HepG2 (cell line): ENCODE data around the gene NKD2. TPM values are rescaled to one million over a fixed set of nuclear protein-coding genes. Genes with fewer than 3 reads are reported as not detected.

Source experiments
- ATAC-seq: fragments of 200-7000 bp; cut with Tn5 transposase; 3 replicates; pipeline ENCODE4 v1.9.1; 2020; ENCODE audit warnings: mild to moderate bottlenecking, moderate library complexity
- BruUV-seq: library from RNA; stranded (reverse); fragments of 400-500 nt; replicated peaks from 2 replicates; lab custom pipeline; 2021; lab: Mats Ljungman, UMichigan
- CTCF ChIA-PET: fragments of 300-600 bp; formaldehyde crosslinking; extraction: SDS; loops from one replicate; lab custom pipeline; 2021; ENCODE audit warnings: low total read pairs, inconsistent platforms, low intra/inter-chr PET ratio; lab: Yijun Ruan, JAX
- POLR2A ChIA-PET: fragments of 350-600 bp; sonication (Branson Sonifier 250); formaldehyde crosslinking; loops from one replicate; lab custom pipeline; 2020; ENCODE audit warnings: antibody characterized with exemption, inconsistent platforms; lab: Yijun Ruan, JAX
- DNase-seq: peaks from one replicate; pipeline ENCODE4 v3.0.0-alpha.2; 2015; ENCODE audit warnings: low spot score
- FAIRE-seq: peaks from 3 replicates; lab custom pipeline; 2011; peaks lifted over from hg19 to GRCh38; lab: Jason Lieb, UNC
- H2AFZ ChIP-seq: one replicate; pipeline ENCODE4 v1.6.1; 2011; ENCODE audit warnings: low read length, inconsistent platforms
- H3K27ac ChIP-seq: fragments of 300-600 bp; 3 replicates; pipeline ENCODE4 v1.8.0; 2011; ENCODE audit warnings: mixed run types, mild to moderate bottlenecking, mixed read lengths, low read length, inconsistent platforms; ENCODE audit not compliant: insufficient read depth; ENCODE audit errors: extremely low read length
- H3K27me3 ChIP-seq, 2 experiments: fragments of 200-600 bp in 1 of 2; 2 replicates in 1 of 2; 3 replicates in 1 of 2; pipeline versions ENCODE4 v1.6.0 to v1.8.0; 2011; ENCODE audit warnings: low read length in 2 of 2, mild to moderate bottlenecking in 2 of 2, moderate library complexity in 2 of 2, inconsistent platforms in 1 of 2; ENCODE audit not compliant: insufficient read depth in 2 of 2, control insufficient read depth in 1 of 2
- H3K36me3 ChIP-seq, 2 experiments: fragments of 200-600 bp in 1 of 2; replicated peaks in 1 of 2; 2 replicates in 1 of 2; 3 replicates in 1 of 2; pipeline versions ENCODE4 v1.5.1 to v1.8.0; 2011; ENCODE audit warnings: low read length in 2 of 2, inconsistent platforms in 1 of 2; ENCODE audit not compliant: insufficient read depth in 2 of 2, control insufficient read depth in 1 of 2
- H3K4me1 ChIP-seq: 2 replicates; pipeline ENCODE4 v1.5.1; 2012; ENCODE audit warnings: low read length, inconsistent platforms; ENCODE audit not compliant: insufficient read depth
- H3K4me2 ChIP-seq: 2 replicates; pipeline ENCODE4 v1.6.0; 2011; ENCODE audit warnings: low read depth, low read length, inconsistent platforms
- H3K4me3 ChIP-seq, 3 experiments: fragments of 200-600 bp in 1 of 3; sonication (generic), shearing (Covaris generic) in 1 of 3; replicated peaks in 1 of 3; 2 replicates each; pipeline ENCODE4 v1.5.1; 2011 to 2016; ENCODE audit warnings: low read length in 3 of 3, inconsistent platforms in 2 of 3, low read depth in 2 of 3, mild to moderate bottlenecking in 2 of 3, control low read depth in 1 of 3, mixed read lengths in 1 of 3; ENCODE audit not compliant: insufficient read depth in 1 of 3
- H3K79me2 ChIP-seq: one replicate; pipeline ENCODE4 v1.6.1; 2011; ENCODE audit warnings: low read length, inconsistent platforms; ENCODE audit not compliant: insufficient read depth
- H3K9ac ChIP-seq: 2 replicates; pipeline ENCODE4 v1.6.0; 2011; ENCODE audit warnings: mild to moderate bottlenecking, low read depth, low read length, inconsistent platforms; ENCODE audit not compliant: insufficient read depth
- H3K9me3 ChIP-seq: 2 replicates; pipeline ENCODE4 v1.5.1; 2012; ENCODE audit warnings: mild to moderate bottlenecking, low read length
- H4K20me1 ChIP-seq: 2 replicates; pipeline ENCODE4 v1.6.0; 2011; ENCODE audit warnings: inconsistent platforms, mild to moderate bottlenecking, low read length, moderate library complexity; ENCODE audit not compliant: insufficient read depth
- ARID5B ChIP-seq: IDR thresholded peaks from 2 replicates; pipeline ENCODE4 v1.4.0; 2020; ENCODE audit warnings: mild to moderate bottlenecking, missing genetic modification reagents
- ATF1 ChIP-seq: IDR thresholded peaks from 2 replicates; pipeline ENCODE4 v1.6.1; 2016; ENCODE audit warnings: mild to moderate bottlenecking, control low read depth
- ATF6 ChIP-seq: sonication (generic); formaldehyde crosslinking; conservative IDR thresholded peaks from 2 replicates; pipeline ENCODE4 v1.4.0; 2020; ENCODE audit warnings: missing genetic modification reagents
- DNMT1 ChIP-seq: sonication (generic); formaldehyde crosslinking; IDR thresholded peaks from 2 replicates; pipeline ENCODE4 v1.5.1; 2020; ENCODE audit warnings: mild to moderate bottlenecking, missing genetic modification reagents
- HES4 ChIP-seq: sonication (generic); formaldehyde crosslinking; IDR thresholded peaks from 2 replicates; pipeline ENCODE4 v1.9.0; 2021; ENCODE audit warnings: mild to moderate bottlenecking, missing genetic modification reagents, borderline replicate concordance
- HOXA3 ChIP-seq: sonication (generic); formaldehyde crosslinking; IDR thresholded peaks from 2 replicates; pipeline ENCODE4 v1.5.0; 2020; ENCODE audit warnings: missing genetic modification reagents
- IRF2 ChIP-seq: IDR thresholded peaks from 2 replicates; pipeline ENCODE4 v1.6.1; 2018; ENCODE audit warnings: missing genetic modification reagents, missing compliant biosample characterization
- JDP2 ChIP-seq: sonication (generic); formaldehyde crosslinking; IDR thresholded peaks from 2 replicates; pipeline ENCODE4 v1.8.1; 2022; ENCODE audit warnings: missing genetic modification reagents, borderline replicate concordance
- RFXAP ChIP-seq: sonication (generic); formaldehyde crosslinking; IDR thresholded peaks from 2 replicates; pipeline ENCODE4 v1.4.0; 2020; ENCODE audit warnings: missing genetic modification reagents, borderline replicate concordance
- TFAP4 ChIP-seq: sonication (generic); IDR thresholded peaks from 2 replicates; pipeline ENCODE4 v1.6.1; 2016; ENCODE audit warnings: low read depth, borderline replicate concordance
- THYN1 ChIP-seq: sonication (generic); formaldehyde crosslinking; IDR thresholded peaks from 2 replicates; pipeline ENCODE4 v1.8.1; 2023; ENCODE audit warnings: low read depth, mild to moderate bottlenecking, moderate library complexity, missing genetic modification reagents, borderline replicate concordance
- ZNF468 ChIP-seq: sonication (generic); formaldehyde crosslinking; IDR thresholded peaks from 2 replicates; pipeline ENCODE4 v1.8.0; 2022; ENCODE audit warnings: mild to moderate bottlenecking, moderate library complexity, missing genetic modification reagents
- ZSCAN9 ChIP-seq: IDR thresholded peaks from 2 replicates; pipeline ENCODE4 v1.6.1; 2016; ENCODE audit warnings: borderline replicate concordance
- WGBS: methylation state at CpG from one replicate; pipeline ENCODE4 v1.1.6; 2017; ENCODE audit warnings: low lambda C conversion rate; 5-methylcytosine and 5-hydroxymethylcytosine counted together
- in situ Hi-C: cut with HindIII; loops from 2 replicates; pipeline ENCODE4 v1.10.0; 2017; ENCODE audit warnings: low pct_unique_long_range_greater_than_20kb; ENCODE audit not compliant: extremely low pct_ligation_motif_present
- intact Hi-C: fragments of 100-400 bp; cut with micrococcal nuclease; formaldehyde crosslinking; loops from one replicate; pipeline ENCODE4 v1.10.0; 2022; ENCODE audit not compliant: unreplicated experiment
- polyA plus RNA-seq, 8 experiments: library from polyadenylated mRNA; depleted of rRNA in 3 of 8; stranded (reverse) in 7 of 8; unstranded in 1 of 8; fragments of >200 nt; fragmentation: Illumina TruSeq in 4 of 8; extraction: Trizol in 4 of 8; gene quantifications; 2 replicates each; pipeline versions ENCODE4 v1.2.1 to v1.2.3, GENCODE V29; 2011 to 2016; ENCODE audit warnings: low read depth in 4 of 8, missing spikeins in 1 of 8, mixed read lengths in 1 of 8; ENCODE audit not compliant: insufficient read depth in 1 of 8
- total RNA-seq, 5 experiments: library from RNA; depleted of rRNA; stranded (reverse); fragments of >200 nt; fragmentation: Illumina TruSeq; extraction: Trizol; gene quantifications; 2 replicates each; pipeline ENCODE4 v1.2.3, GENCODE V29; 2016; ENCODE audit warnings: low read depth in 1 of 5
- TF ChIP-seq, protein P1 (sequence below): sonication (generic); formaldehyde crosslinking; IDR thresholded peaks from 2 replicates; pipeline ENCODE4 v1.8.0; 2022; ENCODE audit warnings: mild to moderate bottlenecking, missing genetic modification reagents, borderline replicate concordance
- TF ChIP-seq, protein P2 (sequence below): sonication (generic); formaldehyde crosslinking; IDR thresholded peaks from 2 replicates; pipeline ENCODE4 v1.9.0; 2022; ENCODE audit warnings: low read depth, missing genetic modification reagents

The NKD2 gene
- total and polyA plus RNA-seq, 2 of the 13 experiments (the other 11 are each of a cell fraction or from before 2014, with no cell fraction given): 0.53 to 0.82 TPM

DNA sequence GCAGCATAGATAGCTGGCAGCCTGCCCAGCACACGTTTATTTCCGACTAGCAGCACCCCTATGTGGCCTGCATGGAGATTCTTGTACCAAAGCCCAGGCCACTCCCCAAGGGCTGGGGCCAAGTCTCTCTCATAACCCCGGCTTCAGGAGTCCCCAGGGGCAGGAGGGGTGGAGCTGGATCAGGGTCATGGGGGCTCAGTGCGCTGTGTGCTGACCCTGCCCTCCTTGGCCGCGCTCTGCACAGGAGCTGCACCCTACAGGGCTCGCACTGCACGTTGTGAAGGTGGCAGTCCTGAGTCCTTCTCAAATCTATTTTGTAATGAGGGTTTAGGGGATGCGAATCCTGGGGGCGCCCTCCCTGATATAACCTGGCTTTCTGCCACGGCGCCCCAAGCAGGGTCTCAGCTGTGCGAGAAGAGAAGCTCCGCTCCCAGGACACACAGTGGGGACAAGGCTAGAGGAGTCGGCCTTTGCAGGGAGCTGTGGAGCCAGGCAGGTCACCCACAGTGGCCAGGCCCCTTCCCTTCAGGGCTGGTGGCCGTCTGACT, 28.6 kb downstream of the NKD2 start:
- Histone ChIP-seq H4K20me1 (no peaks in the 10 kb centered on the region), H3K4me3 (no peak overlapping the region), H3K4me1 (no peaks in the 10 kb centered on the region), H3K79me2 (no peaks in the 10 kb centered on the region), H3K9ac (no peak overlapping the region), H3K27me3 (peaks cover 0 to 3% of the 10 kb centered on the region in 2 experiments; a peak in 2 of 5 replicates), H3K27ac (no peak overlapping the region), H2AFZ (no peak overlapping the region), H3K4me2 (no peak overlapping the region), H3K9me3 (no peaks in the 10 kb centered on the region), H3K36me3 (no peaks in the 10 kb centered on the region)
- intact Hi-C loops: no loop called here
- CTCF ChIA-PET: no interaction called here
- POLR2A ChIA-PET: no interaction called here
- ATAC-seq (peak; percentile 15; the same call in 1 of the 3 replicates), FAIRE-seq (no peak), DNase-seq (no peak)
- BruUV-seq: no TSS peak
- WGBS: 10% methylated on average over 2 of the region's 16 CpGs
- in situ Hi-C loops: no loop called here
- TF ChIP-seq, protein P1, sequence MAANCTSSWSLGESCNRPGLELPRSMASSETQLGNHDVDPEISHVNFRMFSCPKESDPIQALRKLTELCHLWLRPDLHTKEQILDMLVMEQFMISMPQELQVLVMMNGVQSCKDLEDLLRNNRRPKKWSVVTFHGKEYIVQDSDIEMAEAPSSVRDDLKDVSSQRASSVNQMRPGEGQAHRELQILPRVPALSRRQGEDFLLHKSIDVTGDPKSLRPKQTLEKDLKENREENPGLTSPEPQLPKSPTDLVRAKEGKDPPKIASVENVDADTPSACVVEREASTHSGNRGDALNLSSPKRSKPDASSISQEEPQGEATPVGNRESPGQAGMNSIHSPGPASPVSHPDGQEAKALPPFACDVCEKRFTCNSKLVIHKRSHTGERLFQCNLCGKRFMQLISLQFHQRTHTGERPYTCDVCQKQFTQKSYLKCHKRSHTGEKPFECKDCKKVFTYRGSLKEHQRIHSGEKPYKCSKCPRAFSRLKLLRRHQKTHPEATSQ (CRISPR knock-in tag): no peak
- no peak for TF ChIP-seq DNMT1 (CRISPR knock-in tag)
- TF ChIP-seq HOXA3 (CRISPR knock-in tag): no peak
- no peak for TF ChIP-seq IRF2 (CRISPR knock-in tag)
- TF ChIP-seq ATF1 (CRISPR knock-in tag): no peak
- TF ChIP-seq ATF6 (CRISPR knock-in tag): no peak
- TF ChIP-seq ZNF468: no peak
- TF ChIP-seq, protein P2, sequence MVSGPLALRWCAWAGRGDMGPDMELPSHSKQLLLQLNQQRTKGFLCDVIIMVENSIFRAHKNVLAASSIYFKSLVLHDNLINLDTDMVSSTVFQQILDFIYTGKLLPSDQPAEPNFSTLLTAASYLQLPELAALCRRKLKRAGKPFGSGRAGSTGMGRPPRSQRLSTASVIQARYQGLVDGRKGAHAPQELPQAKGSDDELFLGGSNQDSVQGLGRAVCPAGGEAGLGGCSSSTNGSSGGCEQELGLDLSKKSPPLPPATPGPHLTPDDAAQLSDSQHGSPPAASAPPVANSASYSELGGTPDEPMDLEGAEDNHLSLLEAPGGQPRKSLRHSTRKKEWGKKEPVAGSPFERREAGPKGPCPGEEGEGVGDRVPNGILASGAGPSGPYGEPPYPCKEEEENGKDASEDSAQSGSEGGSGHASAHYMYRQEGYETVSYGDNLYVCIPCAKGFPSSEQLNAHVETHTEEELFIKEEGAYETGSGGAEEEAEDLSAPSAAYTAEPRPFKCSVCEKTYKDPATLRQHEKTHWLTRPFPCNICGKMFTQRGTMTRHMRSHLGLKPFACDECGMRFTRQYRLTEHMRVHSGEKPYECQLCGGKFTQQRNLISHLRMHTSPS (CRISPR knock-in tag): no peak
- TF ChIP-seq JDP2 (CRISPR knock-in tag): no peak
- TF ChIP-seq TFAP4: no peak
- no peak for TF ChIP-seq THYN1 (CRISPR knock-in tag)
- TF ChIP-seq HES4 (CRISPR knock-in tag): no peak
- no peak for TF ChIP-seq ZSCAN9
- no peak for TF ChIP-seq RFXAP (CRISPR knock-in tag)
- TF ChIP-seq ARID5B: no peak
